WI38 (cell line): ENCODE measurements around the gene CORO1C.

Experiments
- H3K4me3 ChIP-seq: 2 replicates; pipeline ENCODE4 v1.5.1; 2011; ENCODE audit warnings: low read depth, mild to moderate bottlenecking, control low read depth, low read length
- CTCF ChIP-seq: IDR thresholded peaks from 2 replicates; pipeline ENCODE4 v1.5.1; 2012; ENCODE audit warnings: low read depth, mild to moderate bottlenecking, control low read depth, low read length

The CORO1C gene

GRCh38 chr12:108670066-108670631, 61.2 kb downstream of the CORO1C start:
- TF ChIP-seq CTCF, result no peak
- no peak overlapping the region for H3K4me3 ChIP-seq

- no peak for TF ChIP-seq CTCF
- H3K4me3 ChIP-seq, result no peak overlapping the region
These were observed 62.8 kb downstream of the CORO1C start for GRCh38 chr12:108668542-108668941.

DNA sequence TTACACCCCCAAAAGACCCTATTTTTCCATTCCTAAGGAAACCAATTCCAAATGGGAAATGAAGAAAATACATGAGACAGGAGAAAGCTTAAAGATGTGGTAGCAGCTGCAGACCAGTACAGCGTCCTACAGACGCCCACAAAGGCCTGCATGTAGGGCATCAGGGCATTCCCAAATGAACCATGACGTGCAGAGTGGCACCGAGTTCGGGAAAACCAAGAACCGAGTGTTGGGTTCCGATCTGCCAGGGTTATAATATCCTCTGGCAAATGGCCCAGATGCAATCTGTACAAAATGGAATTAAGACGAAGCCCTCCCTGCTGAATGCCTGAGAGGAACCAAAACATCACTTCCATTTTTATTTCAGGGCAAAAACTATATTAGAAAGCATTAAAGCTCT, 63.3 kb downstream of the CORO1C start:
- no peak for TF ChIP-seq CTCF
- no peak overlapping the region for H3K4me3 ChIP-seq

GRCh38 chr12:108667349-108667748, 64.0 kb downstream of the CORO1C start:
- no peak for TF ChIP-seq CTCF
- no peak overlapping the region for H3K4me3 ChIP-seq

DNA sequence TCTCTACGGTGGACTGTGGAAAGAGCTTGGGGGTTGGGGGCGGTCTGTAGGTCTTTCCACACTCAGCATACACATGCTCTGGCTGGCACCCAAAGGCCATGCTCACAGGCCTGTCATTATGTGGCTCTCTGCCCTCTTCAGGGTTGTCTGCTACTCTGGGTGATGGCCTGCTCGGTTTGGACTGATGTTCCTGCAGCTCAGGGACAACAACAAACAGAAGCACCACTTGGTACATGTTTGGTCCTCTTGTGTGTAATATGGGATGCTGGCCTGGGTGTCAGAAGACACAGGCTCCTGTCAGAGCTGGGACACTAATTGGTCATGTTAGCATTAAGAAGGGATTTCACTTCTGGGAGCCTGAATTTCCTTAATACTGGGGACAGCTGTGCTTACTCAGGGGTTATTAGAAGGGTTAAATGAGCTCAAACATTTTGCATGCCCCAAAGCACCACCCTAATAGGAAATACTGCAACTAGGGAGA, 64.9 kb downstream of the CORO1C start:
- TF ChIP-seq CTCF, result no peak

GRCh38 chr12:108665608-108666202, 65.6 kb downstream of the CORO1C start:
- H3K4me3 ChIP-seq, result no peak overlapping the region
- TF ChIP-seq CTCF, result no peak

More for the DNA sequence above, 64.9 kb downstream of the CORO1C start:
- no peak overlapping the region for H3K4me3 ChIP-seq
